Upper lobe of left lung (tissue), 6 donors: Measurements from ENCODE around the gene CMKLR1. TPM values are rescaled to one million over a fixed set of nuclear protein-coding genes. Genes with fewer than 3 reads are reported as not detected.
A peak's percentile ranks its signal among the peaks of the same experiment; 100 is the strongest.

ENCODE experiments used
- ATAC-seq, 2 donors: fragments of 200-7000 bp; cut with Tn5 transposase; one replicate each; pipeline ENCODE4 v1.9.1; 2022; ENCODE audit warnings: mild to moderate bottlenecking in 2 of 2, moderate library complexity in 2 of 2; ENCODE audit not compliant: low FRiP score in 2 of 2
- DNase-seq, 2 donors: peaks; one replicate each; pipeline ENCODE4 v3.0.0-alpha.2; 2019 to 2020
- H3K27ac ChIP-seq, 4 donors: fragments of 200-600 bp; sonication (generic); one replicate each; pipeline ENCODE4 v1.5.1; 2016 to 2019
- H3K27me3 ChIP-seq, 4 donors: fragments of 200-600 bp; sonication (generic); one replicate each; pipeline ENCODE4 v1.5.1; 2017 to 2019
- H3K36me3 ChIP-seq, 4 donors: fragments of 200-600 bp; sonication (generic); one replicate each; pipeline ENCODE4 v1.5.1; 2016 to 2019
- H3K4me1 ChIP-seq, 4 donors: fragments of 200-600 bp; sonication (generic); one replicate each; pipeline ENCODE4 v1.5.1; 2018 to 2019
- H3K4me3 ChIP-seq, 4 donors: fragments of 200-600 bp; sonication (generic); one replicate each; pipeline ENCODE4 v1.5.1; 2017 to 2019; ENCODE audit warnings: mild to moderate bottlenecking in 2 of 4, moderate library complexity in 1 of 4
- H3K9me3 ChIP-seq, 4 donors: fragments of 200-600 bp; sonication (generic); one replicate each; pipeline ENCODE4 v1.5.1; 2018 to 2019
- CTCF ChIP-seq, 6 experiments: fragments of 450-650 bp in 4 of 6; fragments of 200-600 bp in 2 of 6; sonication (generic) in 2 of 6; IDR thresholded peaks; one replicate each; pipeline ENCODE4 v1.5.1; 2016 to 2019; ENCODE audit warnings: antibody characterized with exemption in 6 of 6
- EP300 ChIP-seq, 4 donors: sonication (generic); formaldehyde crosslinking; IDR thresholded peaks; one replicate each; pipeline ENCODE4 v1.5.1; 2017; ENCODE audit warnings: antibody characterized with exemption in 4 of 4, control low read depth in 2 of 4
- POLR2A ChIP-seq, 4 donors: fragments of 450-650 bp; IDR thresholded peaks; one replicate each; pipeline ENCODE4 v1.5.1; 2016 to 2017; ENCODE audit warnings: antibody characterized with exemption in 4 of 4, mild to moderate bottlenecking in 2 of 4
- POLR2AphosphoS5 ChIP-seq, 2 donors: sonication (generic); formaldehyde crosslinking; IDR thresholded peaks; one replicate each; pipeline ENCODE4 v1.5.1; 2017; ENCODE audit warnings: antibody characterized with exemption in 2 of 2
- WGBS, 2 donors: methylation state at CpG; one replicate each; pipeline ENCODE4 v1.1.5; 2017 to 2018; 5-methylcytosine and 5-hydroxymethylcytosine counted together
- total RNA-seq, 6 donors: library from RNA; depleted of rRNA in 4 of 6; stranded (reverse); fragments of >200 nt in 4 of 6; gene quantifications; one replicate each; pipeline versions ENCODE4 v1.1.0 to v1.2.1, GENCODE V29; 2016 to 2021
- donor health status: DM: no; HTN: no; CAD: no; lungs with moderate emphysema.
- donor health status: DM: no; HTN: yes; CAD: no; lungs with severe emphysema.

Gene CMKLR1
- total RNA-seq, 6 donors from 2014 or later = 7.8 to 40.9 (median 19.9) TPM

GRCh38 chr12:108296945-108297344, 42.2 kb downstream of the CMKLR1 start:
- Histone ChIP-seq H3K4me1 (peaks cover 14 to 35% (median 32%) of the 10 kb centered on the region in 4 donors), H3K4me3 (no peak overlapping the region), H3K9me3 (no peaks in the 10 kb centered on the region), H3K27ac (peak overlapping the region in 2 of 4 donors; percentile 6 to 36), H3K27me3 (no peaks in the 10 kb centered on the region), H3K36me3 (peaks cover 0 to 10% (median 6%) of the 10 kb centered on the region in 4 donors)
- ATAC-seq (no peak), DNase-seq (no peak)
- WGBS, 2 donors = 30 to 32% methylated on average over 3 of the region's 3 CpGs
- TF ChIP-seq EP300 (IDR thresholded peaks at IDR 0.05) (no peak), POLR2A (IDR thresholded peaks at IDR 0.05) (no peak), CTCF (IDR thresholded peaks at IDR 0.05) (no peak), POLR2AphosphoS5 (IDR thresholded peaks at IDR 0.05) (no peak)

- ATAC-seq (no peak), DNase-seq (no peak)
- peaks cover 13 to 33% (median 30%) of the 10 kb centered on the region in 4 donors for H3K4me1 ChIP-seq
Measured at GRCh38 chr12:108295641-108296040, 43.5 kb downstream of the CMKLR1 start.

GRCh38 chr12:108289350-108290161, 49.6 kb downstream of the CMKLR1 start:
- Histone ChIP-seq H3K36me3 (peaks cover 0 to 22% (median 11%) of the 10 kb centered on the region in 4 donors), H3K27me3 (no peaks in the 10 kb centered on the region), H3K9me3 (no peaks in the 10 kb centered on the region), H3K4me3 (no peak overlapping the region), H3K27ac (peak overlapping the region; percentile 52 to 57 (median 56)), H3K4me1 (peaks cover 0 to 8% (median 2%) of the 10 kb centered on the region in 4 donors)
- TF ChIP-seq EP300 (IDR thresholded peaks at IDR 0.05) = peak in 1 of 4 donors; percentile 39
- TF ChIP-seq POLR2A (IDR thresholded peaks at IDR 0.05) = no peak
- peak in 1 of 2 donors; percentile 54 for TF ChIP-seq POLR2AphosphoS5 (IDR thresholded peaks at IDR 0.05)
- WGBS, 2 donors = 69 to 72% methylated on average over 11 of the region's 11 CpGs
- ATAC-seq (peak; percentile 50 to 59), DNase-seq (no peak)

More at GRCh38 chr12:108295641-108296040, 43.5 kb downstream of the CMKLR1 start:
- Histone ChIP-seq H3K4me3 (no peak overlapping the region), H3K27me3 (no peaks in the 10 kb centered on the region), H3K9me3 (no peaks in the 10 kb centered on the region), H3K36me3 (peaks cover 0 to 22% (median 11%) of the 10 kb centered on the region in 4 donors), H3K27ac (peak overlapping the region in 1 of 4 donors; percentile 36)
- WGBS, 2 donors = 50 to 71% methylated on average over 8 of the region's 8 CpGs
- TF ChIP-seq POLR2AphosphoS5 (IDR thresholded peaks at IDR 0.05) = no peak
- TF ChIP-seq POLR2A (IDR thresholded peaks at IDR 0.05) = no peak
- TF ChIP-seq CTCF (IDR thresholded peaks at IDR 0.05) = no peak
- no peak for TF ChIP-seq EP300 (IDR thresholded peaks at IDR 0.05)

GRCh38 chr12:108287227-108287626, 51.9 kb downstream of the CMKLR1 start:
- Histone ChIP-seq H3K36me3 (peaks cover 0 to 15% (median 8%) of the 10 kb centered on the region in 4 donors), H3K9me3 (no peaks in the 10 kb centered on the region), H3K4me1 (peaks cover 4 to 24% (median 9%) of the 10 kb centered on the region in 4 donors), H3K27me3 (no peaks in the 10 kb centered on the region), H3K4me3 (no peak overlapping the region), H3K27ac (no peak overlapping the region)
- no peak for DNase-seq
- TF ChIP-seq POLR2AphosphoS5 (IDR thresholded peaks at IDR 0.05) = no peak
- TF ChIP-seq CTCF (IDR thresholded peaks at IDR 0.05) = no peak
- no peak for TF ChIP-seq POLR2A (IDR thresholded peaks at IDR 0.05)
- TF ChIP-seq EP300 (IDR thresholded peaks at IDR 0.05) = no peak
- 97 to 99% methylated on average over 3 of the region's 3 CpGs for whole genome bisulfite sequencing, 2 donors
- no peak for ATAC-seq

- H3K4me1 ChIP-seq = peaks cover 7 to 26% (median 10%) of the 10 kb centered on the region in 4 donors
- ATAC-seq = no peak
- DNase-seq = no peak
- no peak for TF ChIP-seq EP300 (IDR thresholded peaks at IDR 0.05)
- TF ChIP-seq CTCF (IDR thresholded peaks at IDR 0.05) = no peak
- no peak for TF ChIP-seq POLR2AphosphoS5 (IDR thresholded peaks at IDR 0.05)
- TF ChIP-seq POLR2A (IDR thresholded peaks at IDR 0.05) = no peak
- no peak overlapping the region for H3K4me3 ChIP-seq
- H3K9me3 ChIP-seq = no peaks in the 10 kb centered on the region
- H3K36me3 ChIP-seq = no peaks in the 10 kb centered on the region
- no peak overlapping the region for H3K27ac ChIP-seq
- no peaks in the 10 kb centered on the region for H3K27me3 ChIP-seq
- 56 to 60% methylated on average over 2 of the region's 2 CpGs for WGBS, 2 donors
Measured at GRCh38 chr12:108285016-108285415, 54.1 kb downstream of the CMKLR1 start.
